ENCODE results near the gene C10orf95.
A peak's percentile ranks its signal among the peaks of the same experiment; 100 is the strongest.
"Not testable (repeated sequence)": the region's sequence is repeated elsewhere in the genome, so short reads cannot be mapped to it uniquely, and the experiment has no call there.

The C10orf95 gene

GRCh38 chr10:102463983-102464382, 12.6 kb upstream of the C10orf95 start:
- DNase-seq = no peak

GRCh38 chr10:102462512-102463054, 11.2 kb upstream of the C10orf95 start:
- DNase-seq = no peak

GRCh38 chr10:102461187-102462054, 10.1 kb upstream of the C10orf95 start:
- DNase-seq = peak; percentile 81

- DNase-seq = no peak
Observed at GRCh38 chr10:102460836-102461186, 9.5 kb upstream of the C10orf95 start.

- DNase-seq = no peak
Observed at GRCh38 chr10:102458656-102459055, 7.3 kb upstream of the C10orf95 start.

GRCh38 chr10:102457591-102458150, 6.3 kb upstream of the C10orf95 start:
- DNase-seq = no peak

- DNase-seq = no peak
Observed at GRCh38 chr10:102455893-102456471, 4.6 kb upstream of the C10orf95 start.

- DNase-seq = not testable (repeated sequence)
Observed at GRCh38 chr10:102454662-102455487, 3.5 kb upstream of the C10orf95 start.

GRCh38 chr10:102453502-102453901, 2.2 kb upstream of the C10orf95 start:
- DNase-seq = no peak

GRCh38 chr10:102452672-102453340, 1.5 kb upstream of the C10orf95 start:
- DNase-seq = no peak

GRCh38 chr10:102450374-102451104, 804 bp downstream of the C10orf95 start:
- DNase-seq = peak; percentile 93

- peak; percentile 41 for DNase-seq
Observed at GRCh38 chr10:102450124-102450373, 1.3 kb downstream of the C10orf95 start.

GRCh38 chr10:102449321-102450123, 1.8 kb downstream of the C10orf95 start:
- DNase-seq = peak; percentile 62

- no peak for DNase-seq
Observed at GRCh38 chr10:102444851-102445250, 6.5 kb downstream of the C10orf95 start.

- DNase-seq = peak; percentile 23
Observed at GRCh38 chr10:102438374-102438773, 13.0 kb downstream of the C10orf95 start.

GRCh38 chr10:102437515-102437914, 13.8 kb downstream of the C10orf95 start:
- DNase-seq = no peak

- no peak for DNase-seq
Observed at GRCh38 chr10:102436312-102436711, 15.0 kb downstream of the C10orf95 start.

- peak; percentile 77 for DNase-seq
Observed at GRCh38 chr10:102435529-102436233, 15.7 kb downstream of the C10orf95 start.

GRCh38 chr10:102435133-102435497, 16.2 kb downstream of the C10orf95 start:
- no peak for DNase-seq

GRCh38 chr10:102434394-102435132, 16.8 kb downstream of the C10orf95 start:
- DNase-seq = peak; percentile 43
